ENCODE data around the gene SH3BP5.

SH3BP5 gene

GRCh38 chr3:15341030-15341726 is 8.8 kb upstream of the SH3BP5 start:
- H3K4me3 Mint-ChIP-seq, result no peak overlapping the region

GRCh38 chr3:15339786-15340215 is 7.4 kb upstream of the SH3BP5 start:
- no peaks in the 10 kb centered on the region for H3K36me3 Mint-ChIP-seq (ENCODE audit: low read depth)
- H3K4me1 Mint-ChIP-seq (ENCODE audit: low read depth), result peaks cover 31% of the 10 kb centered on the region
- no peaks in the 10 kb centered on the region for H3K9me3 Mint-ChIP-seq
- H3K4me3 Mint-ChIP-seq, result no peak overlapping the region
- peaks cover 15% of the 10 kb centered on the region for H3K27me3 Mint-ChIP-seq
- H3K27ac Mint-ChIP-seq, result no peak overlapping the region
- intact Hi-C loops (cut with micrococcal nuclease), result no loop called here

More at GRCh38 chr3:15341030-15341726, 8.8 kb upstream of the SH3BP5 start:
- intact Hi-C loops (cut with micrococcal nuclease), result no loop called here
- Mint-ChIP-seq H3K27me3 (peaks cover 10% of the 10 kb centered on the region), H3K27ac (no peak overlapping the region), H3K36me3 (ENCODE audit: low read depth) (no peaks in the 10 kb centered on the region), H3K4me1 (ENCODE audit: low read depth) (peaks cover 43% of the 10 kb centered on the region), H3K9me3 (no peaks in the 10 kb centered on the region)

GRCh38 chr3:15339001-15339400 is 6.6 kb upstream of the SH3BP5 start:
- intact Hi-C loops (cut with micrococcal nuclease), result no loop called here
- Mint-ChIP-seq H3K4me1 (ENCODE audit: low read depth) (peaks cover 28% of the 10 kb centered on the region), H3K27ac (no peak overlapping the region), H3K36me3 (ENCODE audit: low read depth) (no peaks in the 10 kb centered on the region), H3K9me3 (no peaks in the 10 kb centered on the region), H3K27me3 (peaks cover 12% of the 10 kb centered on the region), H3K4me3 (no peak overlapping the region)

DNA sequence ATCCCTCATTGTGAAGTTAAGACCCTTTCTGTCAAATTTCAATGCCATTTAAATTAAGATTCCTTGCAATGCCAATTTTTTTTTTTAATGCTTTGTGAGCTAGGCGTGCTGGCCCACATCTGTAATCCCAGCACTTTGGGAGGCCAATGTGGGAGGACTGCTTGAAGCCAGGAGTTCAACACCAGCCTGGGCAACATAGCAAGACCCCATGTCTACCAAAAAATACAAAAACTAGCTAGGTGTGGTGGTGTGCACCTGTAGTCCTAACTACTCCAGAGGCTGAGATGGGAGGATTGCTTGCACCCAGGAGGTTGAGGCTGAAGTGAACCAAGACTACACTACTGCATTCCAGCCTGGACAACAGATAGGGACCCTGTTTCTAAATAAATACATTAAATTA is 5.6 kb upstream of the SH3BP5 start:
- H3K9me3 Mint-ChIP-seq, result no peaks in the 10 kb centered on the region
- H3K4me3 Mint-ChIP-seq, result no peak overlapping the region
- no peaks in the 10 kb centered on the region for H3K36me3 Mint-ChIP-seq (ENCODE audit: low read depth)
- intact Hi-C loops (cut with micrococcal nuclease), result no loop called here
- no peak overlapping the region for H3K27ac Mint-ChIP-seq
- H3K27me3 Mint-ChIP-seq, result peaks cover 13% of the 10 kb centered on the region
- peaks cover 21% of the 10 kb centered on the region for H3K4me1 Mint-ChIP-seq (ENCODE audit: low read depth)

- no peaks in the 10 kb centered on the region for H3K9me3 Mint-ChIP-seq
- peaks cover 21% of the 10 kb centered on the region for H3K27me3 Mint-ChIP-seq
- peaks cover 22% of the 10 kb centered on the region for H3K4me1 Mint-ChIP-seq (ENCODE audit: low read depth)
- H3K27ac Mint-ChIP-seq, result no peak overlapping the region
- peaks cover 14% of the 10 kb centered on the region for H3K36me3 Mint-ChIP-seq (ENCODE audit: low read depth)
- intact Hi-C loops (cut with micrococcal nuclease), result no loop called here
- H3K4me3 Mint-ChIP-seq, result no peak overlapping the region
Observed at GRCh38 chr3:15336057-15336456, 3.7 kb upstream of the SH3BP5 start.

DNA sequence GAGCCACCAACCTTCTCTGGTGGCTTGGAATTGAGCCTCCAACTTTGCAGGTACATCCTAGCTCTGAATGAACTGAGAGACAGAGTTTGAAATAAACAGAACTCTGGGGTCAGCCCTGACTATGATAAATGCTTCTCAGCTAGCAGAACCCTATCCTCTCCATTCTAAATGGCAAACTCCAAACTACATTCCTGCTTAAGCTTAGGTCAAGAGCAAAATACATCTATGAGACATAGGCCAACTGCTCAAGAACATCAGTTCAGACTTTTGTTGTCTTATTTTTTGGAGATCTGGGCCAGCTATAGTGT is 1.5 kb upstream of the SH3BP5 start:
- H3K4me1 Mint-ChIP-seq (ENCODE audit: low read depth), result peaks cover 27% of the 10 kb centered on the region
- H3K27ac Mint-ChIP-seq, result no peak overlapping the region
- H3K4me3 Mint-ChIP-seq, result no peak overlapping the region
- H3K36me3 Mint-ChIP-seq (ENCODE audit: low read depth), result peaks cover 23% of the 10 kb centered on the region
- H3K27me3 Mint-ChIP-seq, result peaks cover 27% of the 10 kb centered on the region
- intact Hi-C loops (cut with micrococcal nuclease), result loop anchor here (2.0 to 5.0 kb wide), 2 partner anchors 37 to 45 kb away; no protein-coding TSS in a partner anchor
- H3K9me3 Mint-ChIP-seq, result no peaks in the 10 kb centered on the region

DNA sequence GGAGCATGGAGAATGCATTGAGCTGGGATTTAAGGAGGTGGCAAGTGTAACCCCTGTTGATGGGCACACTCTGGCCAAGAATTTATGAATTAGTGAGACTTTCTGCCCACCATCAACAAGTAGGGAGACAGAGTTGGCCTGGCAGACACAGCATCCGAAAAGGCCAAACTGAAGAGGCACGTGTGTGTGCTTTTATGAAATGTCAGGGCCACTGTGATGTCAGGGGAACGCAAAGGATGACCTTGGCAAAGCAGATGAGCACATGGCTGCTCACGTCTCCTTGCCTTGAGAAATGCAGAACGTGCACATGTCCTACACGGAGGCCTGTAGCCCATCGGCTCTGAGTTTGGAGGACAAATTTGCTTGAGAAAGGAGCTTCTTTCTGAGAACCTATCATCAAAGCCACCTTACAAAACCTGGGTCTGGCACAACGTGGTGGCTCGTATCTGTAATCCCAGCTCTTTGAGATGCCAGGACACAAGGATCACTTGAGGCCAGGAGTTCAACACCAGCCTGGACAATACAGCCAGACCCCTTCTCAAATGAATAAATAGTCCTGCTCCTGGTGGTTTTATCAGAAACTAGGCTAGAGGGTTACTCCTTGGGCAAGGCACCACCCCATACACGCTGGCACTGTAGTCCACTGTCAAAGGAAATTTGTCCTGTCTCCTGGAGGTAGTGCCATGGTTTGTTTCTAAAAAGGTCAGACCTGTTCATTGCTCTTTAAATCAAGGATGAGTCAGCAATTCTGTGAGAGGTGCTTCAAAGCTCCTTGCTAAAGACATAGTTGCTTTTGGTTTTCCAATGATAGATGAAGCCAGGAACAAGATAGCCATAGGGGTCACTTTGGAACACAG is 941 bp upstream of the SH3BP5 start:
- Mint-ChIP-seq H3K36me3 (ENCODE audit: low read depth) (peaks cover 23% of the 10 kb centered on the region), H3K27ac (peak overlapping the region; percentile 73)
- intact Hi-C loops (cut with micrococcal nuclease), result loop anchor here (2.0 to 5.0 kb wide), 2 partner anchors 36 to 45 kb away; no protein-coding TSS in a partner anchor

DNA sequence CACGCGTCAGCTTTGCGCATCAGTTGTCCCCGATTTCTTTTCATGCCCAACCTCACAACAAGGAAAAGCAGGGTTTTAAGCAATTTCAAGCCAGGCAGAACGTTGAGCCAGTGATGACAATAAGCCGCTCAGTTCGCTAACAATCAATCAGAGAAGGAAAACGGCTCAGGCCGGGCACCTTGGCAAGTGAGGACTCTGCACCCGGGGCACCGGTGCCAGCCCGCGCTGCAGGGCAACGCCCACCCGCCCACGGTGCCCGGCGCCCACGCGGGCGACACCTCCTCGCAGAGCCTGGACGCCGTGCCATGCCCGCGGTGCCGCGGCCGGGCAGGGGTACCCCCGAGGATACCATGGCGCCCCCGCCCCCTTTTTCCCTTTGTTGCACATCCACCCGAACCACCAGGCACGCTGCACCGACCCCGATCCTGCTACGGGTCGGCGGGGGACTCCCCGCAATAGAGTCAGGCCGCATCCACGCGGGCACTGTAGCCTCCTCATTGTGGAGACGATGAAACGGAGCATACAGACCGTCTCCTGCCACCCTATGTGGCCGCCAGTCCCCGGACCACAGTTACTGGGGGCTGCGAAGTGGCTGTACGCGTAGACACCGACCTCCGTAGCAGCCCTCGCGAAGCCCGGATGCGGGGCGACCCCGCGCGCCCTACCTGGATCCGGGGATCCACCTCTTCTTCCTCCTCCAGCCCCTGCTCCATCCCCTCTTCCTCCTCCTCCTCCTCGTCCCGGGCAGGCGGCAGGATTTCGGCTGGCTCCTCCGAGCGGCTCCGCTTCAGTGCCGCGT is 581 bp downstream of the SH3BP5 start:
- intact Hi-C loops (cut with micrococcal nuclease), result loop anchor here (1.0 to 5.0 kb wide), 3 partner anchors 35 to 64 kb away; no protein-coding TSS in a partner anchor
- Mint-ChIP-seq H3K27ac (peak overlapping the region; percentile 73), H3K9me3 (no peaks in the 10 kb centered on the region), H3K36me3 (ENCODE audit: low read depth) (peaks cover 31% of the 10 kb centered on the region), H3K27me3 (peaks cover 24% of the 10 kb centered on the region), H3K4me3 (peak overlapping the region; percentile 90), H3K4me1 (ENCODE audit: low read depth) (peaks cover 33% of the 10 kb centered on the region)

More for the DNA sequence above, 941 bp upstream of the SH3BP5 start:
- no peaks in the 10 kb centered on the region for H3K9me3 Mint-ChIP-seq
- peaks cover 24% of the 10 kb centered on the region for H3K27me3 Mint-ChIP-seq
- H3K4me1 Mint-ChIP-seq (ENCODE audit: low read depth), result peaks cover 31% of the 10 kb centered on the region
- peak overlapping the region; percentile 90 for H3K4me3 Mint-ChIP-seq

DNA sequence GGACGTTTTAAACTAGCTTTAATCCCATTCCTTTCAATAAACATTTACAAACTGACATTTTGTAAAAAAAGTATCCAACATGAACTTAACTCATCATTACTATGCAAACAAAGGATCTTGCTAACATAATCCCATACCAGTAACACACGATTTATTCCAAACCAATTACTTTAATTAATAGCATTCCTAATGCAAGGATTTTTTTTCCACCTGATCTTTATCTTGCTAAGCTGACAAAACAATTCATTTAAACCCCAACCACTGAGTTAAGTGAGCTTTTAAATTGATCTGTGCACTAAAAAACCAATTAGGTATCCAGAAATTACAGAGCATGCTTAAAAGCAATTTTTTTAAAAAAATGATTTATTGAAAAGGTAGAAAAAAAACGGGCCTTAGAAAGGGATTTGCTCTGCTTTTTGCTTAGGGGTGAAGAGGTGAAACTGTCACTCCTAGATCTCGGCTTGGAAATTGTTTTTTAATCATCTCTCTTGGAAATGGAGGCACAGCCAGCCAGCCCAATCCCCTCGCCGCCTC is 1.2 kb downstream of the SH3BP5 start:
- H3K4me3 Mint-ChIP-seq, result peak overlapping the region; percentile 90
- peaks cover 33% of the 10 kb centered on the region for H3K4me1 Mint-ChIP-seq (ENCODE audit: low read depth)

GRCh38 chr3:15330031-15330596 is 2.3 kb downstream of the SH3BP5 start:
- H3K4me1 Mint-ChIP-seq (ENCODE audit: low read depth), result peaks cover 33% of the 10 kb centered on the region
- peaks cover 17% of the 10 kb centered on the region for H3K27me3 Mint-ChIP-seq
- no peak overlapping the region for H3K27ac Mint-ChIP-seq
- no peaks in the 10 kb centered on the region for H3K9me3 Mint-ChIP-seq
- intact Hi-C loops (cut with micrococcal nuclease), result loop anchor here (5.0 kb wide), 1 partner anchor 33 kb away; no protein-coding TSS in a partner anchor
- no peak overlapping the region for H3K4me3 Mint-ChIP-seq
- peaks cover 31% of the 10 kb centered on the region for H3K36me3 Mint-ChIP-seq (ENCODE audit: low read depth)

More for the DNA sequence above, 1.2 kb downstream of the SH3BP5 start:
- Mint-ChIP-seq H3K36me3 (ENCODE audit: low read depth) (peaks cover 31% of the 10 kb centered on the region), H3K27ac (no peak overlapping the region), H3K27me3 (peaks cover 21% of the 10 kb centered on the region), H3K9me3 (no peaks in the 10 kb centered on the region)
- intact Hi-C loops (cut with micrococcal nuclease), result loop anchor here (5.0 kb wide), 1 partner anchor 34 kb away; no protein-coding TSS in a partner anchor

DNA sequence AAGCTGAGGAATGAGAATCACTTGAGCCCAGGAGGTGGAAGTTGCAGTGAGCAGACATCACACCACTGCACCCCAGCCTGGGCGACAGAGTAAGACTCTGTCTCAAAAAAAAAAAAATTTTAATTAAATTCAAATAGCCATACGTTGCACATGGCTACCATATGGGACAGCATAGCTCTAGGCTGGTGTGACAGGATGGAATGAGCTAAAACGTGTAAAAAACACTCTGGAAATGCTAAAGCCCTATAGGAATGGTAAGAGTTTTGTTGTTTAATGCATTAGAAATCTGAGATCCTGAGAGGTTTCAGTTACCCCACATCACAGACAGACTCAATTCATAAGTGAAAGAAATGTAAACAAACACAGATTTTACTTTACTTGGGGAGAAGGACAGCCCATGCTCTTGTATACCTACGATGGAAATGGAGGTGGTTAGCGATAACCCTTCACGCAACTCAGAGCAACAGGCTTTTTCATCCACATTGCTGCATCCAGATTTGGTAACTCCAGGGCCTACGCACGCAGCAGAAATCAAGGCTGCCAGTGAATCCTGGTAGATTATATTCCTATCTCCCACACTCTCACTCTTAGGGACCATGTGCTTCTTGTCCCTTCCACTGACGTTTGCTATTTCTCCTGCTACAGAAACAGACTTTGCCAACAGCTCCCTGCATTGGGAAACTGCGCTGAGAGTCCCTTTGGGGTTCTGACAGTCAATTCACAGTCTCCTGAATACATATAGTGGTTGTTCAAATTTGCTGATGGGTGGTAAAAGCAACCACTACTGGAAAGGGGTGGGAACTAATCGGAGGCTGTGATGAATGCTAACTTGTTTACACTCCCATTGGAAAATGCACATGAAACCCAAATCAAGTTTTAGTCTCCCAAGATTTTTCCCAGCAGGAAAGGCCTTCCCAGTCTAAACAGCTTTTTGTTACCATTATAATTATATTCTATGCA is 3.1 kb downstream of the SH3BP5 start:
- H3K9me3 Mint-ChIP-seq, result no peaks in the 10 kb centered on the region
- no peak overlapping the region for H3K27ac Mint-ChIP-seq
- peaks cover 33% of the 10 kb centered on the region for H3K4me1 Mint-ChIP-seq (ENCODE audit: low read depth)
- H3K27me3 Mint-ChIP-seq, result peaks cover 17% of the 10 kb centered on the region
- intact Hi-C loops (cut with micrococcal nuclease), result loop anchor here (5.0 kb wide), 1 partner anchor 32 kb away; no protein-coding TSS in a partner anchor
- H3K36me3 Mint-ChIP-seq (ENCODE audit: low read depth), result peaks cover 32% of the 10 kb centered on the region
- H3K4me3 Mint-ChIP-seq, result no peak overlapping the region

GRCh38 chr3:15327941-15328340 is 4.4 kb downstream of the SH3BP5 start:
- Mint-ChIP-seq H3K36me3 (ENCODE audit: low read depth) (peaks cover 41% of the 10 kb centered on the region), H3K4me3 (no peak overlapping the region), H3K4me1 (ENCODE audit: low read depth) (peaks cover 31% of the 10 kb centered on the region), H3K9me3 (no peaks in the 10 kb centered on the region), H3K27ac (no peak overlapping the region), H3K27me3 (peaks cover 17% of the 10 kb centered on the region)
- intact Hi-C loops (cut with micrococcal nuclease), result no loop called here

Data from dendritic cell treated with granulocyte-macrophage colony-stimulating factor and Interleukin-4, amounts not matched to agents 40 ng/mL and 50 ng/mL, for 4 days (primary cell).